ENCODE results near the gene SEMA3D.

DNA sequence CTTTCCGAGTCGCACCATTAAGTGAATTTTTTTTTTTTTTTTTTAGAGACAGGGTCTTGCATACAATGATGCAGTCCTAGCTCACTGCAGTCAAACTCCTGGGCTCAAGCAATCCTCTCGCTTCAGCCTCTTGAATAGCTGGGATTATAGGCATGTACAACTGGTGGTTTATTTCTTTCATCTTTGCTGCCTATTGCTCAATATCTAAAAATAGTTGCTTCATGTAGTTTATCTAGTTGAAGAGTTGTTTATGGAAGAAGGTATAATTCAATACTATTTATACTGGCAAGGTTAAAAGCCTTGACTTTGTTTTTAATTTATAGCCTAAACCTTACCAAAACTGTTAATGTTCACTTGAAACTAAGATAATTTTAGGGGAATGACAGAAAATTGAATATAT lies 66.9 kb downstream of the SEMA3D start:
- no peak for TF ChIP-seq CTCF (conservative IDR thresholded peaks at IDR 0.05)
- TF ChIP-seq EZH2 (IDR thresholded peaks at IDR 0.05; ENCODE audit: low read depth), result no peak
